GM21786 (cell line): Measurements from ENCODE around the gene CD1C.
"Not testable (repeated sequence)": the region's sequence is repeated elsewhere in the genome, so short reads cannot be mapped to it uniquely, and the experiment has no call there.

Experiments
- ATAC-seq: cut with Tn5 transposase; IDR thresholded peaks from one replicate; pipeline ENCODE4 v1.9.1; 2021; ENCODE audit not compliant: unreplicated experiment

The CD1C gene

DNA sequence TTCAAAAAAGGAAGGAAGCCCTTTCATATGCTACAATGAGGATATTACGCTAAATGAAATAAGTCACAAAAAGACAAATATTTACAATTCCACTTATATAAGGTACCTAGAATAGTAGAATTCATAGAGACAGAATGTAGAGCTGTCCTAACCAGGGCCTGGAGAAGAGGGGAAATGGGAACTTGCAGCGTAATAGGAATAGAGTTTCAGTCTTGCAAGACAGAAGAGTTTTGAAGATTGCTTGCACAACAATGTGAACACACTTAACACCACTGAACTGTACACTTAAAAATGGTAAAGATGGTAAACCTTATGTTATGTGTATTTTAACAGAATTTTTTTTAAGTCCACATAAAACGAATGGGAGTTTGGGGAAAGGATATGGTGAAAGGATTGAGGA is 38.7 kb downstream of the CD1C start:
- ATAC-seq = no peak

DNA sequence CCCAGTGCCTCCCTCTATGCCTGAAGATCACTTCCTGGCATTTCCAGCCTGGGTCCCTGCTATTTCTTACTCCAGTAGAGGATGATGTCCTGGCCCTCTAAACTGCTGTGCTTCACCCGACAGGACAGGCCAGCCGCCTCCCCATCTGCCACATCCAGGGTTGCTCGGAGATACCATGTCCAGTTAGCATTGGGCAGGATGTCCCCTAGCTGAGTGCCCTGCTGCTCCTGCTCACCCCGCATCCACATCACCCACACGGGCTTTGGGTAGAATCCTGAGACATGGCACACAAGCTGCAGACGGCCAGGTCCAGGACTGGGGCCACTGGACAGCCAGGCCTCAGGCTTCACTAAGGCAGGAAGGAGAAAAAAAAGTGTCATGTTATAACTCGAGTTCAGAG is 39.6 kb downstream of the CD1C start:
- ATAC-seq = no peak

DNA sequence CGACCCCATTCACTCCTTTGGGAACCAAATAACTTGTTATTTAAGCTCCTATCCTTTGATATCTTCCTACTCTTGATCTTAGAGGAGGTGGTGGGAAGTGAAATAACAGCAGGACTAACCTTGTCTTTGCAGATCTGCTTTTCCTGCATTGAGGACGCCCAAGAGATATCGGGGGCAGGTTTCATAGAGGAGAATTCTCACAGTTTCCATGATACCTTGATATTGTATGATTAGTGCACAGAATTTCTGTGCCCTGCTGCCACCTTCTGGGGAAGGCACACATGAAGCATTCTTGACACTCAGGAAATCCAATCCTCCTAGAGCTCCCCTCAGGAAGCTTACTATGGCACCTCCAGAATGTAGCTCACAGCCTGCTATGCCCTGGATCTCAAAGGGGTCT is 40.0 kb downstream of the CD1C start:
- no peak for ATAC-seq

- no peak for ATAC-seq
Measured at GRCh38 chr1:158330391-158331105, 40.8 kb downstream of the CD1C start.

DNA sequence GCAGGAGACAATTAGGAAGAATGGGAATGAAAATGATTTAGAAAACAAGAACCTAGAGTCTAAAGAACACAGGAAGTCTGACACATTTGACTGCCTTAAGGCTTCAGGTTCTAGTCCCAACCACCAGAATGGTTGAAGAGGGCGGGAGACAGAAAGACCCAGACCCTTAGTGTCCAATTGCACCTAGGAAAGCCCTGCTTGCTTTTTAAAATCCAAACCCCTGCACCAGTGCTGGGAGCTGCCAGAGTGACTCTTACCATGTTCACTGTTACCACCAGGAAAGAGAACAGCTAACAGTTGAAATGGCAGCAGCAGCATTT is 41.3 kb downstream of the CD1C start:
- ATAC-seq = no peak

DNA sequence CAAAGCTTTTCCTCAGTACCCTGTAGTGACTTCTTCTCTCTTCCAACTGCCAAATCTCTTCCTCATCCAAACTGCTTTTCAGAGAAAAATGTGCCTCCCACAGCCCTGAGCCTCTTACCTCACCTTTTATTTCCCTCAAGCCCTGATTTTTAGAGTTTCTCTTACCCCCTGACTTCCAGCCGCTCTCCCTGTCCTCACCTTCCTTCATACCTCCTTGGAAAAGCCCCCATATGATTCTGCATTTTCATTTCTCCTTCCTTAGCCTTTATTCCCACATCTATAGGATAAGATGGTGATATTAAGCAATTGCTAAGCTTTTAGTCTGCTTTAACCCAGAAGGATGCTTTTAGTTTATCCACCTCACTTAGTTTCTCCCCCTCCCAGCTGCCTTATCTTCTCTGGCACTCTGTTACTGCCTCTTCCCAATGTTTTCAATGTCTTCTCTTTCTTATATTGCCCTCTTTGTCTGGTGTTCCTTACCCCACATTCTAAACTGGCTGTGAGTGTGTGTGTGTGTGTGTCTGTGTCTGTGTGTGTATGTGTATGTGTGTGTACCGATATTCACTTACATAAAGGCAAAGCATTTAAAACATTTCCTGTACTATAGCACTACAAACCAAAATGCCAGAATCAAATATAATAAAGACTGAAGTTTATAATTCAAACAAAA is 41.9 kb downstream of the CD1C start, which contains the start of gene CD1B:
Gene CD1B, minus strand, starts transcription at position 51 of the 670 bp plus-strand sequence. CDS start 108 bp downstream, outside the sequence.
- ATAC-seq = no peak

DNA sequence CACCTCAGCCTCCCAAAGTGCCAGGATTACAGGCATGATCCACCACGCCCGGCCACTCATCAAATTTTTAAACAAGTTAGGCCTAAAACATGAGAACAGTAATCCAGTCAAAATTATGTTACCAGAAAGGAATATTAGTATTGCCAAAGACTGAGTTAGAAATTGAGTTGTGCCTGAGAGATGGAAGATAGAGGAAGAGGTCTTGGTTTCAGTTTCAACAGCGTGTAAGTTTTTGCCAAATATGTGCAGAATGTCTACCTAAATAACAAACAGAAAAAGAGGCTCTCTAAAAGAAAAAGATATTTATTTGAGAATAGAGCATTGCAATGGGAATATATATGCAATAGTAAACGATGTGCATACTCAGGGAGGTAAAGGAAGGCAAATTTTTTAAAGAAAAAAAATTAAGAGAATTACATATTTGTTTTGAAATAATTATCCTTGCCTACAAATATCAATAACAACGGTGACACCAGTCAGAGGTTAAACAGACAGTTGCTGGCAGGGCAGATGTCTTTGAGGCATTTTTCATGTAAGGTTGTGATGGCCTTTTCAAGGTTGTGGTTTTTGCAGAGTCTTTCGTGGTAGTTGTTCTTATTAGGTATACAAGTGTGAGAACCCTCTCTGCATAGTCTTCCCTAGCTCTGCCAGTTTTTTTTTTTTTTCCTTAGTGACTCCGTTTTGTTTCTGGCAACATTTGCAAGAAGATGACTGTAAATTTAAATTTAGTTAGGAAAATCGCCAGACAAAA is 43.9 kb downstream of the CD1C start:
- no peak for ATAC-seq

DNA sequence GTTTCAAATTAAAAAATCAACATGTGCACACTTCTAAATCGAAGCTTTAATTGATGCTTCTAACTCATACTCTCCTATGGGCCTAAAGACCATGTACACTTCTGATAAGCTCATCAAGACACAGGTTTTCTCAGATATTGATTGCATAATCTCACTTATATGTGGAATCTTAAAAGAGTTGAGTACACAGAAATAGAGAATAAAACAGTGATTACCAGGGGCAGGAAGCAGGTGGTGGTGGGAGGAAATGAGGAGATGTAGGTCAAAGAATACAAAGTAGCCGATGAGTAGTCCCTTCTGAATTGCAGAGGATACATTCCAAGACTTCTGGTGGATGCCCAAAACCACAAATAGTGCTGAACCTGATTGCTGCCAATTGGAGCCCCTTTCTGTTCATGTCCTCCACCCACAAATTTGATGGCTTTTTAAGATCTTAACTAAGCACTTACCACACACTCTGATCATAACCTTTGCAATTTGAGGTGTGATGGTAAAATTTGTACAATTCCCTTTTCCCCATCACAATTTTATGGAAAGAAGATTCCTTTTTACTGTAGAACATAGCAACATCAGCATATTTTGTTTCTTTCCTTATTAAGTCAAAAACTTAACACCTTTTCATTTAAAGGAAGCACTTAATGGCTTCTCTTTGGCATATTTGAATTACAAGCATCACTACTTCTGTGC is 44.9 kb downstream of the CD1C start:
- ATAC-seq = no peak

GRCh38 chr1:158335213-158335532 is 45.5 kb downstream of the CD1C start:
- ATAC-seq = no peak

DNA sequence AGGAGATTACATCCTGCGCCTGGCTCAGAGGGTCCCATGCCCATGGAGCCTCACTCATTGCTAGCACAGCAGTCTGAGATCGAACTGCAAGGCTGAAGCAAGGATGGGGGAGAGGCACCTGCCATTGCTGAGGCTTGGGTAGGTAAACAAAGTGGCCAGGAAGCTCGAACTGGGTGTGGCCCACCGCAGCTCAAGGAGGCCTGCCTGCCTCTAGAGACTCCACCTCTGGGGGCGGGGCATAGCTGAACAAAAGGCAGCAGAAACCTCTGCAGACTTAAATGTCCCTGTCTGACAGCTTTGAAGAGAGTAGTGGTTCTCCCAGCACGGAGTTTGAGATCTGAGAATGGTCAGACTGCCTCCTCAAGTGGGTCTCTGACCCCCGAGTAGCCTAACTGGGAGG is 46.7 kb downstream of the CD1C start:
- ATAC-seq = not testable (repeated sequence)
